ENCODE measurements around the gene HOXC11. TPM values are rescaled to one million over a fixed set of nuclear protein-coding genes. Genes with fewer than 3 reads are reported as not detected.

The HOXC11 gene
- total RNA-seq, 1 donor from 2014 or later: not detected

DNA sequence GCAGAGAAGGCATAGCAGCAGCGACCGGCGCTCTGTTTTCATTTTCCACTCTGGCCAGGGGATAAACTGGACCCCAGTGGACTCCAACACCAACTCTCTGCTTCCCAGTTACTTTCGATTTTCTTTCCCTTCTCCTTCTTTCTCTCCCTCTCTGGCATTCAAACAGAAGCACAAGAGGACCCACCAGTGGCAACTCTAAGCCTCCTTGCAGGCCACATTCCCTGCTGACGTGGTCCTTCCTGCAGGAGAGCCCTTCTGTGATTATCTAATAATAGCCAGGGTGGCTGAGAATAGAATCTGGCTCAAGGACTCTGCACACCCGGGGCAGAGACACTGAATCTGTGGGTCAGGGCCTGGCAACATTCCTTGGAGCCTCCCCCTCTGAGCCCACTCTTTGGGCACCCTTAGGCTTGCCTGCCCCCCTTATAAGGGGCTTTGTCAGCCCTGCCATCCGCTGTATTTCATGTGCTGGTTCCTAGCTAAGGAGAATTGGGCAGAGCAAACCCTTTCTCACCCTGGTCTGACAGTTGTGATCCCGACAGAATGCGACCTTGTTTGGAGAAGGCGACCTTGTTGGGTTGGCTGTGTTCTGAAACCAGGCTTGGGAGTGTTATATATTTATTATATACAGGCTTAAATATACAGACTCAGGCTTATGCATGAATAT is 47.1 kb downstream of the HOXC11 start:
- H2AFZ ChIP-seq (replicated peaks): no peak overlapping the region
- H3K9ac ChIP-seq: no peak overlapping the region
- Mint-ChIP-seq H3K27ac (no peak overlapping the region), H3K4me1 (no peaks in the 10 kb centered on the region), H3K9me3 (peaks cover under 1% of the 10 kb centered on the region), H3K4me3 (peak overlapping the region; percentile 10), H3K36me3 (no peaks in the 10 kb centered on the region), H3K27me3 (ENCODE audit: insufficient read depth, low read depth) (peaks cover 89% of the 10 kb centered on the region)
- H3F3A ChIP-seq (ENCODE audit: low read depth): no peaks in the 10 kb centered on the region
- H3K27me3 ChIP-seq: peaks cover 100% of the 10 kb centered on the region
- peaks cover 85% of the 10 kb centered on the region for H4K20me1 ChIP-seq (ENCODE audit: low read depth)
- no peak overlapping the region for H3K27ac ChIP-seq
- no peak for DNase-seq (ENCODE audit: low spot score)
- TF ChIP-seq, protein P1, sequence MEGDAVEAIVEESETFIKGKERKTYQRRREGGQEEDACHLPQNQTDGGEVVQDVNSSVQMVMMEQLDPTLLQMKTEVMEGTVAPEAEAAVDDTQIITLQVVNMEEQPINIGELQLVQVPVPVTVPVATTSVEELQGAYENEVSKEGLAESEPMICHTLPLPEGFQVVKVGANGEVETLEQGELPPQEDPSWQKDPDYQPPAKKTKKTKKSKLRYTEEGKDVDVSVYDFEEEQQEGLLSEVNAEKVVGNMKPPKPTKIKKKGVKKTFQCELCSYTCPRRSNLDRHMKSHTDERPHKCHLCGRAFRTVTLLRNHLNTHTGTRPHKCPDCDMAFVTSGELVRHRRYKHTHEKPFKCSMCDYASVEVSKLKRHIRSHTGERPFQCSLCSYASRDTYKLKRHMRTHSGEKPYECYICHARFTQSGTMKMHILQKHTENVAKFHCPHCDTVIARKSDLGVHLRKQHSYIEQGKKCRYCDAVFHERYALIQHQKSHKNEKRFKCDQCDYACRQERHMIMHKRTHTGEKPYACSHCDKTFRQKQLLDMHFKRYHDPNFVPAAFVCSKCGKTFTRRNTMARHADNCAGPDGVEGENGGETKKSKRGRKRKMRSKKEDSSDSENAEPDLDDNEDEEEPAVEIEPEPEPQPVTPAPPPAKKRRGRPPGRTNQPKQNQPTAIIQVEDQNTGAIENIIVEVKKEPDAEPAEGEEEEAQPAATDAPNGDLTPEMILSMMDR (IDR thresholded peaks at IDR 0.05): no peak
- no peak for TF ChIP-seq EZH2phosphoT487 (IDR thresholded peaks at IDR 0.05)
- TF ChIP-seq EZH2 (IDR thresholded peaks at IDR 0.05): no peak
- H3K4me2 ChIP-seq: no peak overlapping the region
- no peaks in the 10 kb centered on the region for H3K4me1 ChIP-seq
- H3K79me2 ChIP-seq (ENCODE audit: low read depth): no peaks in the 10 kb centered on the region
- H3K36me3 ChIP-seq: no peaks in the 10 kb centered on the region
- H3K4me3 ChIP-seq: no peak overlapping the region
- H3K9me3 ChIP-seq (ENCODE audit: low read depth): no peaks in the 10 kb centered on the region

DNA sequence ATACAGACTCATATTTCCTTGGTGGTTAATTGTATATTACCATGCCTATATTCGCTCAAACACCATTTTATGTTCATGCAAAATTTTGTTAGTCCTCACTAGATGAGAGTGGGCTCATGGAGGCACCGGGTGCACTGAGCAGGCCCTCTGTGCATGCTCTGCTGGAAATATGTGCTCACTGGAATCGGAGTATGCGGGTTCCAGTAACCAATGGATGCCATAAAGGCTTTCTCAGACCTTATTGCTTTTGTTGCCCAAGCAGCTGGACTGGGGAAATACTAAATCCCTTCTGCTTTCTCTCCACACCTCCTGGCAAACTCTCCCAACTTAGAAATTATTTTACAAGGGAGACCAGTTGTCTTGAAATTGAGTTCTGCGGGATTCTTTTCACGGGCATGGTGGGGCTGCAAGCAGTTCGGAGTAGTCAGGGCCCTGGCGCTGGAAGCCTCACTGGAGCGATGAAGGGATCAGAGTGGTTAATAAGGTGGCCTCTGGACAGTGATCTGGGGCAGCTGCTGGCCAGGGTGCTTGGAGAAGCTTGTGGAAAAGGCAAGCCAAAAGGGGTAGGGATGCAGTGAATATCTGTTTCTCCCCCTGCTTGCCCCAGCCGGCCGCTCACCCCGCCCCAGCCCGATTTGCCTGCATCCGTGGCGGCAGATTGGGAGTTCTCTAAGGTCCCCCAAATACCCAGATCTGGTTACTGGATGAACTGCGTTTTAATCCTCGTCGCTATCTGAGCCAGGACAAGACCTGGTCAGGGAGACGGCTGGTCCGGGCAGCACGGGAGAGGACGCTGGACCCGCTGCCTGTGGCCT is 47.9 kb downstream of the HOXC11 start:
- no peaks in the 10 kb centered on the region for H3K4me1 ChIP-seq
- H3K36me3 ChIP-seq: no peaks in the 10 kb centered on the region
- H3K9me3 Mint-ChIP-seq: no peaks in the 10 kb centered on the region
- H3K4me2 ChIP-seq: no peak overlapping the region
- peaks cover 100% of the 10 kb centered on the region for H3K27me3 ChIP-seq
- TF ChIP-seq, protein P1 (IDR thresholded peaks at IDR 0.05): no peak
- TF ChIP-seq EZH2phosphoT487 (IDR thresholded peaks at IDR 0.05) (no peak), EZH2 (IDR thresholded peaks at IDR 0.05) (no peak)
- no peak overlapping the region for H3K27ac ChIP-seq
- H3K27me3 Mint-ChIP-seq (ENCODE audit: insufficient read depth, low read depth): peaks cover 89% of the 10 kb centered on the region
- no peaks in the 10 kb centered on the region for H3K4me1 Mint-ChIP-seq
- H3K9ac ChIP-seq: no peak overlapping the region
- no peaks in the 10 kb centered on the region for H3F3A ChIP-seq (ENCODE audit: low read depth)
- H3K79me2 ChIP-seq (ENCODE audit: low read depth): no peaks in the 10 kb centered on the region
- H3K36me3 Mint-ChIP-seq: no peaks in the 10 kb centered on the region
- no peak for DNase-seq (ENCODE audit: low spot score)
- H3K9me3 ChIP-seq (ENCODE audit: low read depth): no peaks in the 10 kb centered on the region
- no peak overlapping the region for H3K27ac Mint-ChIP-seq
- no peak overlapping the region for H2AFZ ChIP-seq (replicated peaks)
- no peak overlapping the region for H3K4me3 ChIP-seq
- no peak overlapping the region for H3K4me3 Mint-ChIP-seq
- H4K20me1 ChIP-seq (ENCODE audit: low read depth): peaks cover 85% of the 10 kb centered on the region

DNA sequence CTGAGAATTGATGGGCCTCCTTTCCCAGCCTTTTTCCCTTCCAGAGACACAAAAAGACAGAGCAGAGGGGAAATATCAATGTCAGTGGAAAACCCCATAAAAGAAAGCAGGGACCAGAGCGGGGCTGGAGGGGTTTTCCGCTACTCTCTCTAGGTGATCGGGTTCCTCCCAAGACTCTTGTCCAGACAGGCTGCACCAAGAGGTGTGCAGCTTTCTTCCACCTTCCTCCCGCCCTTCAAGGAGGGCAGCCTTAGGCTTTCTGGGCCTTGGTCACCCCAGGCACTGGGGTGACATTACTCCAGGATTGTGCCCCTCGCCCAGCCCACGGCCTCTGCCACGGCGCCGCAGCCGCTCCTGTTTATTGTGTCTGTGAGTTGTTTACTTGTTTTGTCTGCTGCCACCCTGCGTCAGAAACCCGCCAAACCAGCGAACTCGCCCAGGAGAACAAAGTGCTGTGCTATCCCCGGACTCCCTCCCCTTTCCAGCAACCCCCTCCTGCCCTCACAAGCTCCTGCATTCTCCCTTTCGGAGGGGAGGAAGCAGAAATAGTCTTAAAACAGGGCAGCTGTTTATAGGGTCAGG is 48.6 kb downstream of the HOXC11 start:
- Mint-ChIP-seq H3K36me3 (no peaks in the 10 kb centered on the region), H3K9me3 (no peaks in the 10 kb centered on the region), H3K27ac (no peak overlapping the region), H3K4me1 (no peaks in the 10 kb centered on the region), H3K4me3 (no peak overlapping the region), H3K27me3 (ENCODE audit: insufficient read depth, low read depth) (peaks cover 89% of the 10 kb centered on the region)
- H3K36me3 ChIP-seq: no peaks in the 10 kb centered on the region
- H3K27me3 ChIP-seq: peaks cover 100% of the 10 kb centered on the region
- DNase-seq (ENCODE audit: low spot score): peak; percentile 74
- H3K4me2 ChIP-seq: no peak overlapping the region
- H3K9me3 ChIP-seq (ENCODE audit: low read depth): no peaks in the 10 kb centered on the region
- H4K20me1 ChIP-seq (ENCODE audit: low read depth): peaks cover 88% of the 10 kb centered on the region
- no peak overlapping the region for H3K9ac ChIP-seq
- H3K27ac ChIP-seq: no peak overlapping the region
- no peak overlapping the region for H3K4me3 ChIP-seq
- peak; percentile 92 for TF ChIP-seq EZH2phosphoT487 (IDR thresholded peaks at IDR 0.05)
- TF ChIP-seq, protein P1 (IDR thresholded peaks at IDR 0.05): peak; percentile 45
- peak; percentile 93 for TF ChIP-seq EZH2 (IDR thresholded peaks at IDR 0.05)
- no peaks in the 10 kb centered on the region for H3K4me1 ChIP-seq
- no peaks in the 10 kb centered on the region for H3F3A ChIP-seq (ENCODE audit: low read depth)
- H2AFZ ChIP-seq (replicated peaks): no peak overlapping the region
- no peaks in the 10 kb centered on the region for H3K79me2 ChIP-seq (ENCODE audit: low read depth)

Measured in neural progenitor cell (in vitro differentiated cells).